CD4-positive, alpha-beta T cell treated with Interleukin-21 for 1 hour (primary cell): ENCODE data around the gene RASGRP4.
A peak's percentile ranks its signal among the peaks of the same experiment; 100 is the strongest.

Experiments
- DNase-seq: peaks from one replicate; pipeline ENCODE4 v3.0.0-alpha.2; 2020

The RASGRP4 gene

GRCh38 chr19:38387550-38388348 lies 38.3 kb downstream of the RASGRP4 start, which contains the start of gene GGN:
Gene GGN (minus strand): TSS chr19:38388034. CDS start chr19:38387261, 773 bp downstream.
- peak; percentile 88 for DNase-seq

DNA sequence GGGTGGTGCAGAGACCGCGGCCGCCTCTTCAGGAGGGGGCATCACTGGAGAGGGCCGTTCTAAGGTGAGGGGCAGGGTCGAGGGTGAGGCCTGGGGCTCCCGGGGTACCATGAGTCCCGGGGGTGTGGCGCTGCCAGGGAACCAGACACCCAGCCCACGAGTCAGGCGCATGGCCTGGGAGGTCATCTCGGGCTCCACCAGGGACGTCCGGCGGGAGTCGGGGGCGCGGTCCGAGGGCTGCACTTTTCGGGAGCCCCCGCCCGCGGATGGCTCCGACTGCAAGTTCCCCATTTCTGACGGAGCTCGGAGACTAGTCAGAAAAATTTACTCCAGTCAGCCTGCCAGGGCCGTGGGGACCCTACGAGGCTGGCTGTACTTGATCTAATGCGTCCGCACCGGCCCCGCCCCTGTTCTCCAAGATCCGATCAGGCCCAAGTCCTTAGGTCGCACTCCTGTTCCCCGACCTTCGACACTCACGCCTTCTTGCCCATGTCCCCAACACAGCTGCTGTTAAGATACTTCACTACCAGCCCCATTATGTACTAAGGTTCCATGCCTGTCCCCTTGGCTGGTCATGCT lies 39.0 kb downstream of the RASGRP4 start:
- DNase-seq = no peak

- no peak for DNase-seq
These were observed 39.6 kb downstream of the RASGRP4 start for GRCh38 chr19:38386300-38386970.

DNA sequence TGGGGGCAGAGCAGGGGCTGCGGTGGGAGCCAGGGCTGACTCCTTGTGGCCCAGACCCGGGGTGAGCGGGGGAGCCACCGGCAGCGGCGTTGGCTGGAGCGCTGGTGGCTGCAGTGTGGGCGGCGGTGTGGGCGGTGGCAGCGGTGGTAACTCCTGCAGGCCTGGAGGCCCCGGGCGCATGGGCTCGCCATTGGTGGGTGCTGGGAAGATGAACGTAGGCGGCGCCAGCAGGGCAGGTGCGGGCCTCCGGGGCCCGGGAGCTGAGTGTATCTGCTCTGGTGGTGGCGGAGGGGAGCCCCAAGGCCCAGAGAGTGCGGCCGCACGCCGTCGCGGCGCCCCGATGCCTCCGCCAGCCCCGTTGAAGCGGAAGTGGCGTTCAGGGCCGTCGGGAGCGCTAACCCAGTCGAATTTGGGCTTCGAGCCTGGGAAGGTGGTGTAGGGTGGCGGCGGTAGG lies 40.2 kb downstream of the RASGRP4 start:
- no peak for DNase-seq

DNA sequence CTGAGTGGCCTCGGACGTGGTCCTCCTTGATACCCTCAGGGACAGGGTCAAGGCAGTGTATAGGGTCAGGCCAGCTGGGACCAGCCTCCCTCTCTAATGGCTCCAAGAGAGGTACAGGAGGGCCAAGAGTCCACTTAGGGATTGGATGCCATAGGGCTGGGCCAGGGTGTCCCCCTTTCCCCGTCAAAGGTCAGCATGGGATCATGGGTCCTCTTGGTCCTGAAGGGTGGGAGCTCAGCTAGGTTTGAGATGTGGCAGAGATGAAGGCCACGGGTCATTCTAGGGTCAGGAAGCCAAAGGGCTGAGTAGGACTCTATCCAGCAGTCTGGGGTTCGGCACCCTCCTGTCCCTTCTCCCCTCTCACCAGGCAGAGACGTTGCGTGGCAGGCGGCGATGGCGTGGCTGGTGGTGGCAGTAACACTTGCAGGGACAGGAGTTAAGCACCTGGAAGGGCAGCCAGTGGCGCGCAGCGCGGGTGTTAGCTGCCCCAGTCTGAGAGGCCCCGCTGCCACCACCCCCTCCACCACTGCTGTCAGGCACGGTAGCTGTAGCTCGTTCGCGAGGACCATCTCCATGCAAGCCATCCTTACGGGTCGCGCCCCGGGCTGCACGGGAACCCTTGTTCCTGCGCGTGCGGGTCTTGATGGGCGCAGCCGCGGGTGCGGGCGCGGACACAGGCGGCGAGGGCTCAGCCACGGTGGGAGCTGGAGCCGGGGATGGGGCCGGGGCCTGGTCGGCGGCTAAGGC lies 40.8 kb downstream of the RASGRP4 start:
- DNase-seq = no peak

GRCh38 chr19:38384209-38385027 lies 41.6 kb downstream of the RASGRP4 start:
- DNase-seq = no peak

DNA sequence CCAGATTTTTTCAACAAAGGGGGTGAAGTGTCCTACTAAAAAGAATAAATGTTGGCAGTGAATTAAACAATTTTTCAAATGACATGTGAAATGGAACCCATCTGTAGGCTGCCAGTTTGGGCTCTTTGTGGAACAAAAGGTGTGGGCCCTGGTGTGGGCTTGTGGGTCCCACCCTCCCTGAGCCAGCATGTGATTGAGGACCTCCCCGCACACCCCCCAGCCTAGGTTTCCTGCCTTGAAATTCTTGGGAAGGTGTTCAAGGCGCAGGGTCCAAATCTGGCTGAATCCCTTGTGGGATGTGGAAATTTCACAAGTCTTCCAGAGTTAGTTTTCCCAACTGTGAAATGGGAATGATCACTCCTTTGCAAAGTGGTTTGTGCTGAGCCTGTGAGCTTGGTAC lies 42.3 kb downstream of the RASGRP4 start:
- DNase-seq = no peak

GRCh38 chr19:38383184-38383583 lies 42.8 kb downstream of the RASGRP4 start:
- no peak for DNase-seq

- no peak for DNase-seq
These were observed 44.9 kb downstream of the RASGRP4 start for GRCh38 chr19:38381138-38381537.

- DNase-seq = no peak
These were observed 47.2 kb downstream of the RASGRP4 start for GRCh38 chr19:38378866-38379265.

GRCh38 chr19:38377052-38377451 lies 49.0 kb downstream of the RASGRP4 start:
- no peak for DNase-seq

DNA sequence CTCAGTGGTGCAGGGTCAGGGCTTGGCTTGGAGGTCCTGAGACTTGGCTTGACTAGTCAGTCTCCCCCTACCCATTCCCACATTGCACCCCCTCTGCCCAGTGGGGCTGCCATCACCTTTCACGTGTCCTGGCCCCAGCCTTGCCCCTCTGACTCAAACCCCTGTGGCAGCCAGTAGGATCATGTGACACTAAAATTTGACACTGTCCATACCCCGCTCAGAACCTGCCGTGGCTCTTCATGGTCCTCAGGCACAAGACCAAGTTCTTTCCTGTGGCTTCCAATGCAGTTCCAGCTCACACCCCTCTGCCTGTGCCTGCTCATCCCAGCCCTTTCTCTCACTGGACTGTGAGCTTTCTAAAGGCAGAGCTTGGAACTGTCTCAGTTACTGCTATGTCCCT lies 49.4 kb downstream of the RASGRP4 start:
- no peak for DNase-seq

- no peak for DNase-seq
These were observed 50.3 kb downstream of the RASGRP4 start for GRCh38 chr19:38375748-38376147.

DNA sequence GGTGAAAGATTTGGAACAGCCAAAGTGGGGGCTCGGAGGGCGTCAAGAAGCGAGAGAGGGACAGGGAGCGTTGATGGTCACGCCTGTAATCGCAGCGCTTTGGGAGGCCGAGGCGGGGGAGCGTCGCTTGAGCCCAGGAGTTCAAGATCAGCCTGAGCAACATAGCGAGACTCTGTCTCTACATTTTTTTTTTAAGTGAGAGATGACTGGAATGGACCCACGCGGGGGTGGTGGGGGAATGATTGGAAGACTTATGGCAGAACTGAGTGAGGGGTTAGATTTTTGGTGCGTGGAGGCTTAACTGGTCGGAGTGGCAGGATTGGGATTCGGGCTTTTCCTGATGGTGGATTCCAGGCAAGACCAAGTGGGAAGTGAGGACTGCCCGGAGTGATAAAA lies 50.9 kb downstream of the RASGRP4 start:
- no peak for DNase-seq

DNA sequence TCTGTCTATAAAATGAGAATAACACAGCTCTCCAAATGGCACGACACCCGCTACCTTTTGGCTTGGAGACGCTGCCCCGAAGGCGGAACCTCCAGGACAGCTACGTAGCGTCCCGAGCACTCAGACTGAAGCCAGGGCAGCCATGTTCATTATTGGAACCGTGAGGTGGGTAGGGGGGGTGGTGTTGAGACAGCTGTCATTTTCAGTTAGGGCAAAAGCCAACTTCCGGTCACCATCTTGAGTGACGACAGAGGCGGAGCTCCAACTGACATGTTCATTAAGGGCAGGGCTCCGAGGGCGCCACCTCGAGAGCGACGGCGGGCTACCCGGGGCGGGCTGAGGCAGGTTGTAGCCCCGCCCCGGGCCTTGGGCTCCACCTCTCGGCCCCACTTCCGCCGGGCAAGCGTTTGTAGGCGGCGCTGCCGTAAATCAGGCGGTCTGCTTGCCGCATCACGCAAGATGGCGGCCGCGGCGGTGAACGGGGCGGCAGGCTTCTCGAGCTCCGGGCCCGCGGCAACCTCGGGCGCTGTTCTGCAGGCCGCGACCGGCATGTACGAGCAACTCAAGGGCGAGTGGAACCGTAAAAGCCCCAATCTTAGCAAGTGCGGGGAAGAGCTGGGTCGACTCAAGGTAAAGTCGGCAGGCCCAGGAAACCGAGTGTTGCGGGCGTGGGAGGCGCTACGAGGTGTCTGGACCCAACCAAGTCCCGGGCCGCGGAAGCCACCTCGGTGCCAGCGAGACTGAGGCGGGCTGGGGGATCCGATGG lies 51.5 kb downstream of the RASGRP4 start, which contains the start of gene PSMD8:
Gene PSMD8, plus strand, starts transcription at position 240 of the 766 bp plus-strand sequence. Its CDS starts 31 bp downstream, at position 271.
- peak; percentile 100 for DNase-seq

DNA sequence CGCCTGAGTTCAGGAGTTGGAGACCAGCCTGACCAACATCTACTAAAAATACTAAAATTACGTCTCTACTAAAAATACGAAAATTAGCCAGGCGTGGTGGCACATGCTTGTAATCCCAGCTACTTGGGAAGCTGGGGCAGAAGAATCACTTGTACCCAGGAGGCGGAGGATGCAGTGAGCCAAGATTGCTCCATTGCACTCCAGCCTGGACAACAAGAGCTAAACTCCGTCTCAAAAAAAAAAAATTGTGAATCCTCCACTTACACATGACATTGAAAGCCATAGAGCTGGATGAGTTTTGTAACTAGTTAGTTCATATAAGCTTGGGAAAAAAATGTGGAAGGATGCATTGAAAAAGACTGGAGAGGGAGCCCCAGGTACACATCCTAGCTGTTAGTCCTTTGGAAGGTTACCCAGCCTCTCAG lies 52.1 kb downstream of the RASGRP4 start:
- no peak for DNase-seq

DNA sequence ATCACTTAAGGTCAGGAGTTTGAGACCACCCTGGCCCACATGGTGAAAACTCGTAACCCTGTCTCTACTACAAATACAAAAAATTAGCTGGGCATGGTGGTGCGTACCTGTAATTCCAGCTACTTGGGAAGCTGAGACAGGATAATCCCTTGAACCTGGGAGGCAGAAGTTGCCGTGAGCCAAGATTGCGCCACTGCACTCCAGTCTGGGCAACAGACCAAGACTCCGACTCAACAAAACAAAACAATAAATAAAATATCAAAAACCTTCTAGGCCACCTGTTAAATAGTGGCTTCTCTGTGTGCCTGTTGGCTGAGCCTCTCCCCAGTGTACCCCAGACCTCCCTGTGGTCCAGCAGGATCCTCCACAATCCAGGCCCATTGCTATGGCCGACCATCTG lies 54.9 kb downstream of the RASGRP4 start:
- no peak for DNase-seq

DNA sequence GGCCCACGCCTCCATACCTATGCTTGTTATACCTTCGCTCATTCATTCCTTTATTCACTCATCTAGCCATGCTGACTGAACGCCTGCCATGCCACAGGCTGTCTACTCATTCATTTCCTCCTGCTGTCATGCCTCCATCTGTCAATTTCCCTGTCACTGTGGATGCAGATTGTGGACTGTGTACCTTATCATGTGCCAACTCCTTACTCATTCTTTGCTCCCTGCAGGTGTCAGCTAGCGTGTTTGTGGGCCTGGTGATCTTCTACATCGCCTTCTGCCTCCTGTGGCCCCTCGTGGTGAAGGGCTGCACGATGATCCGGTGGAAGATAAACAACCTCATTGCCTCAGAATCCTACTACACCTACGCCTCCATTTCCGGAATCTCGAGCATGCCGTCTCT lies 55.7 kb downstream of the RASGRP4 start:
- no peak for DNase-seq

- no peak for DNase-seq
These were observed 56.4 kb downstream of the RASGRP4 start for GRCh38 chr19:38369584-38369983.

- DNase-seq = no peak
These were observed 59.0 kb downstream of the RASGRP4 start for GRCh38 chr19:38367041-38367440.
